Gastroesophageal sphincter (tissue), 4 donors: ENCODE measurements around the gene NOP10. TPM values are rescaled to one million over a fixed set of nuclear protein-coding genes. Genes with fewer than 3 reads are reported as not detected.

Source experiments
- ATAC-seq: fragments of 150-250 bp; one replicate; pipeline ENCODE4 v1.9.1; 2016; ENCODE audit warnings: mild to moderate bottlenecking, moderate library complexity
- H3K27ac ChIP-seq, 4 donors: fragments of 200-600 bp; sonication (generic) in 3 of 4; 1 replicate in 3 of 4; 2 replicates in 1 of 4; pipeline ENCODE4 v1.5.1; 2016 to 2019
- H3K27me3 ChIP-seq: fragments of 200-600 bp; sonication (generic); one replicate; pipeline ENCODE4 v1.5.1; 2019
- H3K36me3 ChIP-seq, 2 donors: fragments of 200-600 bp; sonication (generic); one replicate each; pipeline ENCODE4 v1.5.1; 2019; ENCODE audit warnings: control low read depth in 1 of 2
- H3K4me1 ChIP-seq, 3 donors: fragments of 200-600 bp; sonication (generic); 1 replicate in 2 of 3; 2 replicates in 1 of 3; pipeline ENCODE4 v1.5.1; 2016 to 2019; ENCODE audit warnings: control low read depth in 2 of 3
- H3K4me3 ChIP-seq, 2 donors: fragments of 200-600 bp; sonication (generic); one replicate each; pipeline ENCODE4 v1.5.1; 2019; ENCODE audit warnings: mild to moderate bottlenecking in 1 of 2, moderate library complexity in 1 of 2
- H3K9me3 ChIP-seq, 3 donors: fragments of 200-600 bp; sonication (generic); one replicate each; pipeline ENCODE4 v1.5.1; 2017 to 2019; ENCODE audit warnings: control low read depth in 2 of 3
- EP300 ChIP-seq: sonication (generic); formaldehyde crosslinking; IDR thresholded peaks from one replicate; pipeline ENCODE4 v1.6.1; 2017; ENCODE audit warnings: antibody characterized with exemption, mild to moderate bottlenecking
- POLR2A ChIP-seq, 2 donors: fragments of 450-650 bp; IDR thresholded peaks; one replicate each; pipeline ENCODE4 v1.6.1; 2017; ENCODE audit warnings: antibody characterized with exemption in 2 of 2, mild to moderate bottlenecking in 2 of 2, moderate library complexity in 1 of 2
- POLR2AphosphoS5 ChIP-seq: sonication (generic); formaldehyde crosslinking; IDR thresholded peaks from one replicate; pipeline ENCODE4 v1.6.1; 2017; ENCODE audit warnings: antibody characterized with exemption
- WGBS, 2 donors: methylation state at CpG; one replicate each; pipeline ENCODE4 v1.1.5; 2018; ENCODE audit warnings: low coverage in 1 of 2; 5-methylcytosine and 5-hydroxymethylcytosine counted together
- total RNA-seq, 4 donors: library from RNA; depleted of rRNA; stranded (reverse); fragments of >200 nt; gene quantifications; one replicate each; pipeline ENCODE4 v1.1.0, GENCODE V29; 2016
- TF ChIP-seq, protein P1 (sequence below), 4 experiments: fragments of 200-600 bp in 2 of 4; fragments of 450-650 bp in 2 of 4; sonication (generic) in 1 of 4; IDR thresholded peaks; one replicate each; pipeline ENCODE4 v1.5.1; 2017 to 2019; ENCODE audit warnings: antibody characterized with exemption in 4 of 4, mild to moderate bottlenecking in 2 of 4, moderate library complexity in 2 of 4

Gene NOP10
- total RNA-seq, 4 donors from 2014 or later = 93.3 to 128 (median 108) TPM

DNA sequence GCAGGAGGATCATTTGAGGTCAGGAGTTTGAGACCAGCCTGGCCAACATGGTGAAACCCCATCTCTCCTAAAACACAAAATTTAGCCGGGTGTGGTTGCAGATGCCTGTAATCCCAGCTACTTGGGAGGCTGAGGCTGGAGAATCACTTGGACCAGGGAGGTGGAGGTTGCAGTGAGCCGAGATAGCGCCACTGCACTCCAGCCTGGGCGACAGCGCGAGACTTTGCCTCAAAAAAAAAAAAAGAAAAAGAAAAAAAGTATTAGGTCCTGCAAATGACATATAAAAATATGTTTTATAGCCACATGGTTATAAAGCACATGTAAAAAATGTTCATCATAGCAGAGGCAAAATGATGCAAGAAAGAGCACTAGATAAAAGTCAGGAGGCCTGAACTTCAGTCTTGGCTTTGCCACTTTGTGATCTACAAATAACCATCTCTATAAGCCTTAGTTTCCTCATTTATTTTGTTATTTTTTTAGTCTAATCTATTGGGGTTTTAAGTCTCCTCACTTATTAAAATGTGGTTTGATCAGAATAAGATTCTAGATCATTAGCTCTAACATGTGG is 10.3 kb downstream of the NOP10 start:
- Histone ChIP-seq H3K4me3 (no peak overlapping the region), H3K27me3 (no peaks in the 10 kb centered on the region), H3K27ac (no peak overlapping the region), H3K36me3 (no peaks in the 10 kb centered on the region), H3K9me3 (no peaks in the 10 kb centered on the region), H3K4me1 (peaks cover 0 to 31% (median 8%) of the 10 kb centered on the region in 3 donors)
- TF ChIP-seq EP300 (no peak), POLR2A (IDR thresholded peaks at IDR 0.05) (no peak), POLR2AphosphoS5 (no peak)
- TF ChIP-seq, protein P1, sequence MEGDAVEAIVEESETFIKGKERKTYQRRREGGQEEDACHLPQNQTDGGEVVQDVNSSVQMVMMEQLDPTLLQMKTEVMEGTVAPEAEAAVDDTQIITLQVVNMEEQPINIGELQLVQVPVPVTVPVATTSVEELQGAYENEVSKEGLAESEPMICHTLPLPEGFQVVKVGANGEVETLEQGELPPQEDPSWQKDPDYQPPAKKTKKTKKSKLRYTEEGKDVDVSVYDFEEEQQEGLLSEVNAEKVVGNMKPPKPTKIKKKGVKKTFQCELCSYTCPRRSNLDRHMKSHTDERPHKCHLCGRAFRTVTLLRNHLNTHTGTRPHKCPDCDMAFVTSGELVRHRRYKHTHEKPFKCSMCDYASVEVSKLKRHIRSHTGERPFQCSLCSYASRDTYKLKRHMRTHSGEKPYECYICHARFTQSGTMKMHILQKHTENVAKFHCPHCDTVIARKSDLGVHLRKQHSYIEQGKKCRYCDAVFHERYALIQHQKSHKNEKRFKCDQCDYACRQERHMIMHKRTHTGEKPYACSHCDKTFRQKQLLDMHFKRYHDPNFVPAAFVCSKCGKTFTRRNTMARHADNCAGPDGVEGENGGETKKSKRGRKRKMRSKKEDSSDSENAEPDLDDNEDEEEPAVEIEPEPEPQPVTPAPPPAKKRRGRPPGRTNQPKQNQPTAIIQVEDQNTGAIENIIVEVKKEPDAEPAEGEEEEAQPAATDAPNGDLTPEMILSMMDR (IDR thresholded peaks at IDR 0.05) = no peak
- no peak for ATAC-seq
- 80 to 97% methylated on average over 1 to 6 of the region's 6 CpGs for WGBS, 2 donors

- Histone ChIP-seq H3K27me3 (no peaks in the 10 kb centered on the region), H3K27ac (no peak overlapping the region), H3K4me3 (no peak overlapping the region), H3K36me3 (no peaks in the 10 kb centered on the region), H3K9me3 (no peaks in the 10 kb centered on the region), H3K4me1 (peaks cover 0 to 26% (median 8%) of the 10 kb centered on the region in 3 donors)
- ATAC-seq = no peak
- TF ChIP-seq POLR2AphosphoS5 = no peak
- TF ChIP-seq EP300 = no peak
- TF ChIP-seq, protein P1 (IDR thresholded peaks at IDR 0.05) = no peak
- TF ChIP-seq POLR2A (IDR thresholded peaks at IDR 0.05) = no peak
- 64 to 78% methylated on average over 2 of the region's 2 CpGs for WGBS, 2 donors
Measured at GRCh38 chr15:34331809-34332208, 11.1 kb downstream of the NOP10 start.

DNA sequence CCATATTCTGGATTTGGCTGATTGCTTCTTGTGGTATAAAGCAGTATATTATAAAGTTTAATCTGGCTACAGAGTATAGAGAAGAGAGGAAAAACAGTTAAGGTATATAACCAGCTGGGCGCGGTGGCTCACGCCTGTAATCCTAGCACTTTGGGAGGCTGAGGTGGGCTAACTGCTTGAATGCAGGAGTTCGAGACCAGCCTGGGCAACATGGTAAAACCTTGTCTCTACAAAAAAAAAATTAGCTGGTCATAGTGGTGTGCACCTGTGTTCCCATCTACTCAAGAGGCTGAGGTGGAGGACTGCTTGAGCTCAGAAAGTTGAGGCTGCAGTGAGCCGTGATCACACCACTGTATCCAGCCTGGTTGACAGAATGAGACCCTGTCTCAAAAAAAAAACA is 12.7 kb downstream of the NOP10 start:
- H3K4me3 ChIP-seq = no peak overlapping the region
- H3K27ac ChIP-seq = no peak overlapping the region
- H3K9me3 ChIP-seq = no peaks in the 10 kb centered on the region
- ATAC-seq = no peak
- H3K36me3 ChIP-seq = no peaks in the 10 kb centered on the region
- H3K27me3 ChIP-seq = no peaks in the 10 kb centered on the region
- H3K4me1 ChIP-seq = peaks cover 0 to 11% (median 0%) of the 10 kb centered on the region in 3 donors
- 94 to 100% methylated on average over 3 to 4 of the region's 5 CpGs for WGBS, 2 donors
- TF ChIP-seq, protein P1 (IDR thresholded peaks at IDR 0.05) = no peak
- TF ChIP-seq POLR2A (IDR thresholded peaks at IDR 0.05) = no peak
- no peak for TF ChIP-seq POLR2AphosphoS5
- TF ChIP-seq EP300 = no peak

DNA sequence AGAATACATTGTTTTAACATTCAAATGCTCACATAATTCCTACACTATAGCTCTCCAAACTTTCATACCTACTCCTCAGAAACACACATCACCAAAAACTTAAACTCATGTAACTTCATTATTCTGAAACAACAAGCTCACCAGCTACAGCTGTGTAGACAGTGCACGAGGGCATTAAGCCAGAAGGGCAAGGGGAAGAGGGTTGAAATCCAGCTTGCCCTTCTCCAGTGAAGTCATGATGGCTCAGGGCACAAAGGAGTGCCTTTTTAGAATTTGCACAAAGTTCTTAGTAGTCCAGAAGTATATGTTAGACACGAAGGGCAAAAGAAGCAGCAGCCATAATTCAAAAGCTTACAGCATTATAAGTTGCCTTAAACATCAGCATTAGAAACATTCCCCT is 13.9 kb downstream of the NOP10 start:
- no peak for TF ChIP-seq POLR2AphosphoS5
- TF ChIP-seq, protein P1 (IDR thresholded peaks at IDR 0.05) = no peak
- no peak for TF ChIP-seq POLR2A (IDR thresholded peaks at IDR 0.05)
- no peak for TF ChIP-seq EP300
- Histone ChIP-seq H3K27ac (no peak overlapping the region), H3K9me3 (no peaks in the 10 kb centered on the region), H3K36me3 (no peaks in the 10 kb centered on the region), H3K4me3 (no peak overlapping the region), H3K27me3 (no peaks in the 10 kb centered on the region), H3K4me1 (no peaks in the 10 kb centered on the region)
- ATAC-seq = no peak
- WGBS, 2 donors = 55 to 73% methylated on average over 2 of the region's 2 CpGs

DNA sequence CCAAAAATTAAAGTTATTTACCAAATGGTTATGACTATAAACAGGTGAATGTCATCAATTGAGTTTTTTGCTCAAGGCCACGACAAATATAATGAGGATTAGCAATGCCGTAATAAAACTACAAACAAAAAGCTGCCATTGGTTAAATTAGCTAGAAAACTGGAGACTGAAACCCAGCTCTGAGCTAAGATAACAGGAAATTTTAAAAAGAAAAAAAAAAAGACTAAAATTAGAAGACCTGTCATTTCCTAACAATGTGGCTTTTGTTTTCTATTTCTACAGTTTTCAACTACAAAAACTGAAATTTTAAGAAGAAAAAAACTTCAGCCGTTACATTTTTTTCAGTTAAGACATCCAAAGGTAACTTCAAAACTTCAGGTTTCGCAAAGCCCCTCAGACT is 15.0 kb downstream of the NOP10 start:
- TF ChIP-seq, protein P1 (IDR thresholded peaks at IDR 0.05) = no peak
- TF ChIP-seq EP300 (no peak), POLR2A (IDR thresholded peaks at IDR 0.05) (no peak), POLR2AphosphoS5 (no peak)
- no peak overlapping the region for H3K27ac ChIP-seq
- no peaks in the 10 kb centered on the region for H3K27me3 ChIP-seq
- ATAC-seq = no peak
- no peaks in the 10 kb centered on the region for H3K36me3 ChIP-seq
- WGBS, 2 donors = 71 to 81% methylated on average over 4 of the region's 4 CpGs
- no peak overlapping the region for H3K4me3 ChIP-seq
- no peaks in the 10 kb centered on the region for H3K9me3 ChIP-seq
- H3K4me1 ChIP-seq = no peaks in the 10 kb centered on the region
